HCT116 (cell line): Measurements from ENCODE around the gene MEDAG. TPM values are rescaled to one million over a fixed set of nuclear protein-coding genes. Genes with fewer than 3 reads are reported as not detected.

ENCODE experiments used
- ATAC-seq: fragments of 200-7000 bp; cut with Tn5 transposase; 2 replicates; pipeline ENCODE4 v1.9.1; 2020; ENCODE audit warnings: mild to moderate bottlenecking, moderate library complexity
- BruUV-seq: library from RNA; stranded (reverse); fragments of 400-500 nt; replicated peaks from 2 replicates; lab custom pipeline; 2021; lab: Mats Ljungman, UMichigan
- CTCF ChIA-PET: fragments of 300-600 bp; sonication (Branson Sonifier 250); formaldehyde crosslinking; loops from one replicate; lab custom pipeline; 2021; ENCODE audit warnings: antibody characterized with exemption; lab: Charles Lee
- POLR2A ChIA-PET: fragments of 300-600, 350-600 bp; sonication (Branson Sonifier 250); formaldehyde crosslinking; loops from one replicate; lab custom pipeline; 2021; ENCODE audit warnings: antibody characterized with exemption; lab: Charles Lee
- RAD21 ChIA-PET, 2 experiments: fragments of 300-600 bp; sonication (Branson Sonifier 250); formaldehyde crosslinking; loops; one replicate each; lab custom pipeline; 2023; ENCODE audit warnings: low total read pairs in 2 of 2; ENCODE audit not compliant: uncharacterized antibody in 2 of 2, unreplicated experiment in 2 of 2, low non-redundant PET in 1 of 2; lab: Charles Lee
- DNase-seq: peaks from one replicate; pipeline ENCODE4 v3.0.0-alpha.2; 2010; ENCODE audit warnings: low read depth, low spot score
- H2AFZ ChIP-seq: fragments of 200-600 bp; shearing (Covaris generic), sonication (generic); 2 replicates; pipeline ENCODE4 v1.6.1; 2017; ENCODE audit warnings: low read depth, mixed run types, mixed read lengths, antibody characterized with exemption, low read length; ENCODE audit not compliant: poor library complexity, severe bottlenecking
- H3K27ac ChIP-seq: 2 replicates; pipeline ENCODE4 v1.5.1; 2012; ENCODE audit warnings: low read depth, low read length
- H3K27me3 ChIP-seq: fragments of 200-600 bp; sonication (generic); 2 replicates; pipeline ENCODE4 v1.6.1; 2016; ENCODE audit warnings: mixed run types, low read length, mixed read lengths; ENCODE audit not compliant: insufficient read depth
- H3K36me3 ChIP-seq, 2 experiments: fragments of 200-500 bp in 1 of 2; fragments of 200-600 bp in 1 of 2; sonication (Bioruptor generic) in 1 of 2; sonication (generic) in 1 of 2; 2 replicates each; pipeline versions ENCODE4 v1.5.1 to v1.6.1; 2014 to 2016; ENCODE audit warnings: low read length in 2 of 2, inconsistent platforms in 1 of 2, mixed read lengths in 1 of 2, mixed run types in 1 of 2; ENCODE audit not compliant: insufficient read depth in 2 of 2, control insufficient read depth in 1 of 2
- H3K4me1 ChIP-seq, 2 experiments: fragments of 200-600 bp in 1 of 2; sonication (generic) in 1 of 2; 2 replicates each; pipeline versions ENCODE4 v1.5.1 to v1.6.1; 2012 to 2017; ENCODE audit warnings: low read length in 2 of 2, inconsistent platforms in 1 of 2, mild to moderate bottlenecking in 1 of 2, mixed read lengths in 1 of 2, mixed run types in 1 of 2, moderate library complexity in 1 of 2; ENCODE audit not compliant: insufficient read depth in 2 of 2, control insufficient read depth in 1 of 2
- H3K4me2 ChIP-seq: fragments of 200-600 bp; sonication (generic); 2 replicates; pipeline ENCODE4 v1.6.1; 2017; ENCODE audit warnings: mixed run types, low read length, mixed read lengths
- H3K4me3 ChIP-seq, 2 experiments: fragments of 200-600 bp in 1 of 2; sonication (generic) in 1 of 2; replicated peaks in 1 of 2; 2 replicates each; pipeline ENCODE4 v1.5.1; 2011 to 2016; ENCODE audit warnings: low read length in 2 of 2, control low read depth in 1 of 2, low read depth in 1 of 2, mild to moderate bottlenecking in 1 of 2, mixed read lengths in 1 of 2, mixed run types in 1 of 2
- H3K79me2 ChIP-seq: fragments of 200-600 bp; sonication (generic); 2 replicates; pipeline ENCODE4 v1.6.1; 2017; ENCODE audit warnings: mild to moderate bottlenecking, mixed run types, low read length, moderate library complexity, mixed read lengths; ENCODE audit not compliant: insufficient read depth
- H3K9ac ChIP-seq: fragments of 200-600 bp; sonication (generic); 2 replicates; pipeline ENCODE4 v1.6.1; 2016; ENCODE audit warnings: low read length, mixed read lengths
- H3K9me2 ChIP-seq: fragments of 200-600 bp; sonication (generic), shearing (Covaris generic); 2 replicates; pipeline ENCODE4 v1.6.1; 2017; ENCODE audit warnings: mixed run types, mild to moderate bottlenecking, moderate library complexity; ENCODE audit not compliant: insufficient read depth
- H3K9me3 ChIP-seq, 2 experiments: fragments of 200-500 bp in 1 of 2; fragments of 200-600 bp in 1 of 2; sonication (Bioruptor generic) in 1 of 2; sonication (generic) in 1 of 2; 2 replicates each; pipeline ENCODE4 v1.6.1; 2014 to 2017; ENCODE audit warnings: low read length in 2 of 2, mixed read lengths in 2 of 2, inconsistent platforms in 1 of 2, low read depth in 1 of 2, mild to moderate bottlenecking in 1 of 2, mixed run types in 1 of 2, moderate library complexity in 1 of 2; ENCODE audit not compliant: control insufficient read depth in 1 of 2, insufficient read depth in 1 of 2
- H4K20me1 ChIP-seq: fragments of 200-600 bp; sonication (generic), shearing (Covaris generic); 2 replicates; pipeline ENCODE4 v1.6.1; 2017; ENCODE audit warnings: mixed run types, mild to moderate bottlenecking, moderate library complexity; ENCODE audit not compliant: insufficient read depth
- CBX3 ChIP-seq: IDR thresholded peaks from 2 replicates; pipeline ENCODE4 v1.6.1; 2012; ENCODE audit warnings: low read depth
- EZH2phosphoT487 ChIP-seq: fragments of 200-600 bp; IDR thresholded peaks from 2 replicates; pipeline ENCODE4 v1.6.1; 2018; ENCODE audit warnings: antibody characterized with exemption, borderline replicate concordance
- intact Hi-C: fragments of 100-400 bp; cut with micrococcal nuclease; formaldehyde crosslinking; loops from 2 replicates; pipeline ENCODE4 v1.10.0; 2022
- total RNA-seq: library from RNA; stranded (reverse); gene quantifications from one replicate; pipeline ENCODE4 v1.2.1, GENCODE V29; 2021; ENCODE audit not compliant: unreplicated experiment
- TF ChIP-seq, protein P1 (sequence below), 3 experiments: fragments of 200-600 bp in 1 of 3; sonication (generic) in 1 of 3; IDR thresholded peaks in 2 of 3; conservative IDR thresholded peaks in 1 of 3; 2 replicates each; pipeline ENCODE4 v1.5.1; 2012 to 2017; ENCODE audit warnings: low read depth in 2 of 3, low read length in 2 of 3, antibody characterized with exemption in 1 of 3, borderline replicate concordance in 1 of 3, control low read depth in 1 of 3, mild to moderate bottlenecking in 1 of 3, mixed read lengths in 1 of 3, mixed run types in 1 of 3, moderate library complexity in 1 of 3; ENCODE audit not compliant: insufficient read depth in 1 of 3

MEDAG gene
- total RNA-seq, 1 experiment from 2014 or later: not detected

GRCh38 chr13:30882026-30882850, 23.8 kb upstream of the MEDAG start (continued):
- TF ChIP-seq, protein P1, sequence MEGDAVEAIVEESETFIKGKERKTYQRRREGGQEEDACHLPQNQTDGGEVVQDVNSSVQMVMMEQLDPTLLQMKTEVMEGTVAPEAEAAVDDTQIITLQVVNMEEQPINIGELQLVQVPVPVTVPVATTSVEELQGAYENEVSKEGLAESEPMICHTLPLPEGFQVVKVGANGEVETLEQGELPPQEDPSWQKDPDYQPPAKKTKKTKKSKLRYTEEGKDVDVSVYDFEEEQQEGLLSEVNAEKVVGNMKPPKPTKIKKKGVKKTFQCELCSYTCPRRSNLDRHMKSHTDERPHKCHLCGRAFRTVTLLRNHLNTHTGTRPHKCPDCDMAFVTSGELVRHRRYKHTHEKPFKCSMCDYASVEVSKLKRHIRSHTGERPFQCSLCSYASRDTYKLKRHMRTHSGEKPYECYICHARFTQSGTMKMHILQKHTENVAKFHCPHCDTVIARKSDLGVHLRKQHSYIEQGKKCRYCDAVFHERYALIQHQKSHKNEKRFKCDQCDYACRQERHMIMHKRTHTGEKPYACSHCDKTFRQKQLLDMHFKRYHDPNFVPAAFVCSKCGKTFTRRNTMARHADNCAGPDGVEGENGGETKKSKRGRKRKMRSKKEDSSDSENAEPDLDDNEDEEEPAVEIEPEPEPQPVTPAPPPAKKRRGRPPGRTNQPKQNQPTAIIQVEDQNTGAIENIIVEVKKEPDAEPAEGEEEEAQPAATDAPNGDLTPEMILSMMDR (IDR thresholded peaks at IDR 0.05 in 2 of 3, conservative IDR thresholded peaks at IDR 0.05 in 1 of 3; ENCODE audit: borderline replicate concordance in 1 of 3, insufficient read depth in 1 of 3, low read depth in 2 of 3, low read length in 2 of 3): no peak

- ATAC-seq (no peak), DNase-seq (no peak)
- Histone ChIP-seq H3K27me3 (no peaks in the 10 kb centered on the region; the same call in 1 of the 2 replicates), H3K9ac (no peak overlapping the region), H4K20me1 (no peaks in the 10 kb centered on the region), H3K27ac (no peak overlapping the region), H3K9me3 (no peaks in the 10 kb centered on the region), H3K36me3 (no peaks in the 10 kb centered on the region), H3K9me2 (no peaks in the 10 kb centered on the region), H3K79me2 (no peaks in the 10 kb centered on the region), H3K4me2 (no peak overlapping the region), H3K4me1 (no peaks in the 10 kb centered on the region), H2AFZ (no peak overlapping the region), H3K4me3 (no peak overlapping the region)
- TF ChIP-seq EZH2phosphoT487 (no peak), CBX3 (no peak)
- intact Hi-C loops: no loop called here
- RAD21 ChIA-PET: no interaction called here
- POLR2A ChIA-PET: no interaction called here
- CTCF ChIA-PET: no interaction called here
- BruUV-seq: no TSS peak
Measured at GRCh38 chr13:30882996-30883766, 22.9 kb upstream of the MEDAG start.
